ENCODE data around the gene EIF3D.

- no peak for TF ChIP-seq ZNF335 (tag by site-specific recombination; conservative IDR thresholded peaks at IDR 0.05)
- TF ChIP-seq REST (tag by site-specific recombination; IDR thresholded peaks at IDR 0.05), result no peak
- TF ChIP-seq ZNF174 (tag by site-specific recombination; IDR thresholded peaks at IDR 0.05), result no peak
- TF ChIP-seq ZNF138 (tag by site-specific recombination; IDR thresholded peaks at IDR 0.05; ENCODE audit: borderline replicate concordance), result no peak
- TF ChIP-seq BCL11B (tag by site-specific recombination; IDR thresholded peaks at IDR 0.05; ENCODE audit: low read depth), result no peak
- no peak for TF ChIP-seq ZNF274 (IDR thresholded peaks at IDR 0.05; ENCODE audit: low read length)
- TF ChIP-seq ZNF274 (tag by site-specific recombination; IDR thresholded peaks at IDR 0.05; ENCODE audit: borderline replicate concordance), result no peak
- no peak for TF ChIP-seq SP2 (tag by site-specific recombination; IDR thresholded peaks at IDR 0.05)
- TF ChIP-seq ZNF202 (tag by site-specific recombination; IDR thresholded peaks at IDR 0.05; ENCODE audit: borderline replicate concordance), result no peak
- TF ChIP-seq ZNF704 (tag by site-specific recombination; IDR thresholded peaks at IDR 0.05), result no peak
- TF ChIP-seq ZBTB17 (tag by site-specific recombination; IDR thresholded peaks at IDR 0.05), result no peak
- TF ChIP-seq ZNF645 (tag by site-specific recombination; IDR thresholded peaks at IDR 0.05), result no peak
- TF ChIP-seq ZNF660 (tag by site-specific recombination; IDR thresholded peaks at IDR 0.05), result no peak
- TF ChIP-seq GFI1B (tag by site-specific recombination; IDR thresholded peaks at IDR 0.05), result no peak
- TF ChIP-seq ZBTB49 (tag by site-specific recombination; IDR thresholded peaks at IDR 0.05; ENCODE audit: low read depth), result no peak
These were observed 22.8 kb downstream of the EIF3D start for GRCh38 chr22:36505998-36506635.
